Activated naive CD8-positive, alpha-beta T cell treated with anti-CD3 and anti-CD28 coated beads, Interleukin-2, amount 10 ng/mL, durations not matched to agents 7 days and 5 days (primary cell): ENCODE data around the gene OBSCN. TPM values are rescaled to one million over a fixed set of nuclear protein-coding genes. Genes with fewer than 3 reads are reported as not detected.

Source experiments
- ATAC-seq: fragments of 150-1000 bp; cut with Tn5 transposase; one replicate; pipeline ENCODE4 v1.10.0; 2021; ENCODE audit warnings: low read depth, moderate library complexity
- POLR2A ChIA-PET: fragments of 350-600 bp; sonication (Branson Sonifier 250); formaldehyde crosslinking; loops from one replicate; lab custom pipeline; 2021; ENCODE audit warnings: antibody characterized with exemption; lab: Charles Lee
- DNase-seq: peaks from one replicate; pipeline ENCODE4 v3.0.0; 2021
- H3K27ac Mint-ChIP-seq: one replicate; pipeline ENCODE4 v1.8.0; 2022; ENCODE audit warnings: mild to moderate bottlenecking, mixed read lengths
- H3K27me3 Mint-ChIP-seq: one replicate; pipeline ENCODE4 v1.8.0; 2022; ENCODE audit warnings: mild to moderate bottlenecking, moderate library complexity, mixed read lengths
- H3K36me3 Mint-ChIP-seq: one replicate; pipeline ENCODE4 v1.8.0; 2021; ENCODE audit warnings: mild to moderate bottlenecking, mixed read lengths
- H3K4me1 Mint-ChIP-seq: one replicate; pipeline ENCODE4 v1.8.0; 2021; ENCODE audit warnings: mixed read lengths
- H3K4me3 Mint-ChIP-seq: one replicate; pipeline ENCODE4 v1.8.0; 2022; ENCODE audit warnings: mild to moderate bottlenecking, moderate library complexity, mixed read lengths
- H3K9me3 Mint-ChIP-seq: one replicate; pipeline ENCODE4 v1.8.0; 2021; ENCODE audit warnings: mixed read lengths
- total RNA-seq, 2 experiments: library from RNA; stranded (reverse); gene quantifications; one replicate each; pipeline ENCODE4 v1.2.3, GENCODE V29; 2021

OBSCN gene
- total RNA-seq, 2 experiments from 2014 or later, result 44.3 to 44.7 TPM

DNA sequence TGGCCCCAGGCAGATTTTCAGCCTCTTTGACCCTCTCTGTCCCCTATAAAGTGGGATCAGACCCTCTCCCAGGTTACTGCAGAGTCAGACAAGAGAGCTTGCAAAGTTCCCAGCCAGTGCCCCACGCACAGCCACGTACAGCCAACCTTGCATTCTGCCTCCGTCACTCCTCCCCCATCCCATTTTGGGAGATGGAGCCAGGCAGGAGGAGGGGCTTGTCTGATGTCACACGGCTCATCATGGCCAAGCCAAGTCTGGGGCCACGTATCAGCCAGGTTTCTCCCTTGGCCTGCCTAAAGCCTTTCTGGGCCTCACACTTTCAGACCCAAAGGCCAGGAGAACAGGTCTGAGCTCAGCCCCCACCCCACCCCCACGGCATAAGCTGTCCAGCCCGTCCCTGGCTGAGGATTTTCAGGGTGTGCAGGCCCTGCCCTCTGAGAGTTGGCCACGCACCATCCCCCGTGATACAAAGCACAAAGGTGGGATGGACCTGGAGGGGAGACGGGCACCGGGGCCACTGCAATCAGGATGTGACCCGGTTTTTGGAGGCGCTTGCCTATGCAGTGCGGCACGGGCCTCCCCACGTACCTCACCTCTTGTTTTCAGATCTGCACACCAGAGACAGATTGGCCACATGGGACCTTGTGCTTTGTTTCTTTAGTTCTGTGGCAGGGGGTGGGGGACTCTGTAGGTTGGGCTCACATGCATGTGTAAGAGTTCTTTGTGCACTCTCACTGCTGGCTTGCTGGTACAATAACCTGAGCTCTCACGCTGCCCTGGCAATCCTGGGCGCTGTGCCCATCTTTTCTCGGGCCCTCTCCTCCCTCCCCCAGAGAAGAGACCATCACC lies 151.1 kb downstream of the OBSCN start:
- Mint-ChIP-seq H3K4me1 (peaks cover 3% of the 10 kb centered on the region), H3K27ac (no peak overlapping the region), H3K36me3 (no peaks in the 10 kb centered on the region), H3K4me3 (no peak overlapping the region), H3K9me3 (no peaks in the 10 kb centered on the region), H3K27me3 (no peaks in the 10 kb centered on the region)
- ATAC-seq (no peak), DNase-seq (no peak)
- POLR2A ChIA-PET, result no interaction called here

GRCh38 chr1:228359613-228360532 lies 152.0 kb downstream of the OBSCN start:
- H3K4me3 Mint-ChIP-seq, result no peak overlapping the region
- POLR2A ChIA-PET, result no interaction called here

DNA sequence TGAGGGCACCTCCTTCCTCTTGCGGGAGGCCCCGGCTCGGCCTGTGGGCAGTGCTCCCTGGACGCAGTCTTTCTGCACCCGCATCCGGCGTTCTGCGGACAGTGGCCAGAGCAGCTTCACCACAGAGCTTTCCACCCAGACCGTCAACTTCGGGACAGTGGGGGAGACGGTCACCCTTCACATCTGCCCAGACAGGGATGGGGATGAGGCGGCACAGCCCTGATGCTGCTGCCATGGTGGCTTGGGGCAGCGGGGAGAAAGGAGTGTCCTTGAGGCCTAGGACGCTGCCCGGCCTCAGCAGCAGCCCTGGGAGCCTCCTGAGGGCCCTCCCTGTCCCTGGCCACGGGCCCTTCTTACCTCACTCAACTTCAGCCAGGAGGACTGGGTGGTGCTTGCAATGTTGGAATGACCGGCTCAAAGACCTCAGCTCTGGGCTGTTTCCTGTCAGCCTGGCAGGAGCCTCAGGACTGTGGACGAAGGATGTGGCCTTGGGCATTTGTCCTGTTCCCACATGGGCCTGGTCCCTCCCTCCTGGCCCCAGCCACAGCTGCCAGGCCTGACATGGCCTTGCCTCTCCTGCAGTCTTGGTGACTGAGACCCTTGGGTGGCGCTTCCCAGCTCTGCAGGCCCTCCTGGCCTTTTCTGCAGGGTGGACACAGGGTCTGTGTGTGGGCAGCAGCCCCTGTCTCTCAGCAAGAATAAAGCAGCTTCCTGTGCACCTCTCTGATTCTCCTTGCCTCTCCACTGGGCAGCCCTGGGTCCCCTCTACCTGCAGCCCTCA lies 152.9 kb downstream of the OBSCN start:
- Mint-ChIP-seq H3K4me1 (peaks cover 3% of the 10 kb centered on the region), H3K36me3 (no peaks in the 10 kb centered on the region), H3K27ac (no peak overlapping the region), H3K27me3 (no peaks in the 10 kb centered on the region), H3K9me3 (no peaks in the 10 kb centered on the region), H3K4me3 (no peak overlapping the region)
- no peak for DNase-seq
- POLR2A ChIA-PET, result no interaction called here
- ATAC-seq, result no peak

More at GRCh38 chr1:228359613-228360532, 152.0 kb downstream of the OBSCN start:
- H3K27me3 Mint-ChIP-seq, result no peaks in the 10 kb centered on the region
- DNase-seq, result no peak
- peaks cover 3% of the 10 kb centered on the region for H3K4me1 Mint-ChIP-seq
- no peaks in the 10 kb centered on the region for H3K36me3 Mint-ChIP-seq
- ATAC-seq, result no peak
- H3K9me3 Mint-ChIP-seq, result no peaks in the 10 kb centered on the region
- no peak overlapping the region for H3K27ac Mint-ChIP-seq

- no peaks in the 10 kb centered on the region for H3K27me3 Mint-ChIP-seq
- DNase-seq (no peak), ATAC-seq (no peak)
- H3K4me3 Mint-ChIP-seq, result no peak overlapping the region
- H3K4me1 Mint-ChIP-seq, result peaks cover 3% of the 10 kb centered on the region
- H3K27ac Mint-ChIP-seq, result no peak overlapping the region
- no peaks in the 10 kb centered on the region for H3K9me3 Mint-ChIP-seq
- POLR2A ChIA-PET, result no interaction called here
- H3K36me3 Mint-ChIP-seq, result no peaks in the 10 kb centered on the region
Measured at GRCh38 chr1:228361314-228362140, 153.7 kb downstream of the OBSCN start.

DNA sequence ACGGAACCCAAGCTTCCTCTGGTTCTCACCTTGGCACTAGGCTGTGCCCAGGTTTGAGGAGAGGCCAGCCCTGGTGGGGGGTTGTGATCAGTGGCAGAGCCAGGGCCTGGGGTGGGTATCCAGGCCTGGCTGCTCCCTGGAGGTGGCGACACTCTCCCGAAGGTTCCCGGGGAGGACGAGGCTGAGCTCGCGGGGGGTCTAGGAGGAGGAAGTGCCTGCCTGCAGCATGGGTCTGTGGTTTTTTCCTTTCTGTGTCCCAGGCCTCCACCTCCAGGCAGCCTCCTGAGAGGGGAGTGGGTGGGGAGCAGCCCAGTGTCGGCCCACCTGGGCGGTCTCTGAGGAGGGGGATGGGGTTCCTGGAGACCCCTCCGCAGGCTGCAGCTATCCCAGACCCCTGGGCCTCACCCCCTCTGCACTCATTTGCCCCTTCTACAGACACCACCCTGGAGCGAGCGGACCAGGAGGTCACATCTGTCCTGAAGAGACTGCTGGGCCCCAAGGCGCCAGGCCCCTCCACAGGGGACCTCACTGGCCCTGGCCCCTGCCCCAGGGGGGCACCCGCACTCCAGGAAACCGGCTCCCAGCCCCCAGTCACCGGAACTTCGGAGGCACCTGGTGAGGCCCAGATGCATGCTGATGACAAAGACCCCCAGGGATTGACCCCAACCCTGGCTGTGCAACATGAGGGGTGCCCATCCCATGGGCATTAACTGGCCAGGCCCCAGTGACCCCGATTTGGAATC lies 154.5 kb downstream of the OBSCN start:
- Mint-ChIP-seq H3K9me3 (no peaks in the 10 kb centered on the region), H3K27me3 (no peaks in the 10 kb centered on the region), H3K4me1 (peaks cover 3% of the 10 kb centered on the region), H3K36me3 (no peaks in the 10 kb centered on the region), H3K27ac (no peak overlapping the region), H3K4me3 (no peak overlapping the region)
- no peak for ATAC-seq
- POLR2A ChIA-PET, result no interaction called here
- DNase-seq, result no peak

GRCh38 chr1:228362884-228363450 lies 155.1 kb downstream of the OBSCN start:
- Mint-ChIP-seq H3K4me1 (peaks cover 2% of the 10 kb centered on the region), H3K27me3 (no peaks in the 10 kb centered on the region), H3K36me3 (no peaks in the 10 kb centered on the region), H3K27ac (no peak overlapping the region), H3K4me3 (no peak overlapping the region), H3K9me3 (no peaks in the 10 kb centered on the region)
- DNase-seq (no peak), ATAC-seq (no peak)
- POLR2A ChIA-PET, result interaction anchor here (0.5 kb wide), 1 partner anchor 44 kb away, joined by 11 read pairs; the partner anchor contains the start of gene TRIM11

DNA sequence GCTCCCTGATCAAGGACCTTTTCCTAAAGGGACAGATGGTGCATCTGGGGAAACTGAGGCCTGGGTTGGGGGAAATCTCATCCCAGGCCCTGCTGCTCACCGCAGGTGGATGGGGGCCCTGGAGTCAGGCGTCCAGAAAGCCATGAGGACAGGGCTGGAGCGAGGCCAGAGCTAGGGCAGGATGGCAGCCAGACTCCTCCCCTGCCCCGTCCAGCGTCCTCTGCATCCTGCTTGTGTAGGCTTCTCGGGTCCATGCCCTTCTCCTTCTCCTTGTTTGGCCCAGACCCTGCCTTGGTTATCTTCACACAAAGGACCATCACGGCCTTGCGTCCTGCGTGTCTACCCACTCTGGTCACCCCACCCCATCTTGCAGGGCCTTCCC lies 155.8 kb downstream of the OBSCN start:
- no peak overlapping the region for H3K4me3 Mint-ChIP-seq
- H3K9me3 Mint-ChIP-seq, result no peaks in the 10 kb centered on the region
- no peak overlapping the region for H3K27ac Mint-ChIP-seq
- no peaks in the 10 kb centered on the region for H3K27me3 Mint-ChIP-seq
- no peaks in the 10 kb centered on the region for H3K4me1 Mint-ChIP-seq
- ATAC-seq (no peak), DNase-seq (no peak)
- POLR2A ChIA-PET, result interaction anchor here (0.5 kb wide), 1 partner anchor 43 kb away, joined by 11 read pairs; the partner anchor contains the start of gene TRIM11
- H3K36me3 Mint-ChIP-seq, result no peaks in the 10 kb centered on the region

GRCh38 chr1:228364068-228364705 lies 156.3 kb downstream of the OBSCN start:
- Mint-ChIP-seq H3K4me3 (no peak overlapping the region), H3K9me3 (no peaks in the 10 kb centered on the region), H3K4me1 (no peaks in the 10 kb centered on the region), H3K27me3 (no peaks in the 10 kb centered on the region), H3K36me3 (no peaks in the 10 kb centered on the region), H3K27ac (no peak overlapping the region)
- POLR2A ChIA-PET, result no interaction called here
- DNase-seq (no peak), ATAC-seq (no peak)

- H3K27me3 Mint-ChIP-seq, result no peaks in the 10 kb centered on the region
- H3K27ac Mint-ChIP-seq, result no peak overlapping the region
- no peaks in the 10 kb centered on the region for H3K4me1 Mint-ChIP-seq
- ATAC-seq (no peak), DNase-seq (no peak)
- POLR2A ChIA-PET, result no interaction called here
- no peaks in the 10 kb centered on the region for H3K9me3 Mint-ChIP-seq
- no peaks in the 10 kb centered on the region for H3K36me3 Mint-ChIP-seq
- H3K4me3 Mint-ChIP-seq, result no peak overlapping the region
Measured at GRCh38 chr1:228364706-228365213, 156.9 kb downstream of the OBSCN start.

DNA sequence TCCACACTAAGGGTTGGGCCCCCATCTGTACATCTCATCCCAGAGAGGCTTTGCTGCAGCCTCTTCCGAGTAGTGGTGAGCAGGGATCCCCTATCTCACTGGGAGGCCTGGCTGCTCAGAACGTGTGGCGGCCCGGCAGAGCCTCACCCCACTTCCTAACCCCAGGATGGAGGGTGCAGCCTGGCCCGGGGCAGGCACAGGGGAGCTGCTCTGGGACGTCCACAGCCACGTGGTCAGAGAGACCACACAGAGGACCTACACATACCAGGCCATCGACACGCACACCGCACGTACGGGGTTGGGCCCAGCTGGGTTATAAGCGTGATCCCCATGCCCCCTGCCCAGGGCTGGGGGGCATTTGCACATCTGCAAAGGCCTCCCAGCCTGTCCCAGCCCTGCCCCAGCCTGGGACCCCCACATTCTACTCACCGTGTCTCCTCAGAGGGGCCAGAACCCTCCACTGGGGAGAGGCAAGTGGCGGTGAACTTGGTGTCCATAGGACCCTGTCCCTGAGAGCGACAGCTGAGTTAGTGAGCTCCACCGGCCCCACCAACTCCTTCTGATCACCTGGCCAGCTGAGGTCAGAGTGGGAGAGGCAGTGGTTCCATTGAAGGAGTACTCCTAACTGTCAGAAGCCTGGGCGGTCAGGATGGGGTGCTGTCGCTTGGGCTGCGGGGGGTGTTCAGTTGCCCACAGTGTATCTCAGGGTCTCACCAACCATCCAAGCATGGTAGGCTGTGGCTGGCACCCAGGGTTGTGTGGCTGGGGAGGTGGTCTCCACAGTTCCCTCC lies 157.6 kb downstream of the OBSCN start:
- H3K4me1 Mint-ChIP-seq, result no peaks in the 10 kb centered on the region
- no peaks in the 10 kb centered on the region for H3K36me3 Mint-ChIP-seq
- H3K27me3 Mint-ChIP-seq, result no peaks in the 10 kb centered on the region
- ATAC-seq (no peak), DNase-seq (peak; percentile 24)
- POLR2A ChIA-PET, result no interaction called here
- H3K4me3 Mint-ChIP-seq, result no peak overlapping the region
- H3K27ac Mint-ChIP-seq, result no peak overlapping the region
- H3K9me3 Mint-ChIP-seq, result no peaks in the 10 kb centered on the region
